Peyer's patch (tissue), 4 donors: ENCODE measurements around the gene PBRM1. TPM values are rescaled to one million over a fixed set of nuclear protein-coding genes. Genes with fewer than 3 reads are reported as not detected.

Experiments used
- DNase-seq, 3 donors: peaks; one replicate each; pipeline ENCODE4 v3.0.0-alpha.2; 2017 to 2019
- H3K27ac ChIP-seq, 4 donors: fragments of 200-600 bp; sonication (generic); one replicate each; pipeline ENCODE4 v1.5.1; 2016 to 2019
- H3K27me3 ChIP-seq, 2 donors: fragments of 200-600 bp; sonication (generic); one replicate each; pipeline ENCODE4 v1.5.1; 2019
- H3K36me3 ChIP-seq, 3 donors: fragments of 200-600 bp; sonication (generic); one replicate each; pipeline ENCODE4 v1.5.1; 2016 to 2019
- H3K4me1 ChIP-seq, 4 donors: fragments of 200-600 bp; sonication (generic); one replicate each; pipeline ENCODE4 v1.5.1; 2016 to 2019
- H3K4me3 ChIP-seq, 4 donors: fragments of 200-600 bp; sonication (generic); 1 replicate in 3 of 4; 2 replicates in 1 of 4; pipeline ENCODE4 v1.5.1; 2016 to 2019; ENCODE audit warnings: mild to moderate bottlenecking in 1 of 4
- H3K9me3 ChIP-seq, 4 donors: fragments of 200-600 bp; sonication (generic); one replicate each; pipeline ENCODE4 v1.5.1; 2016 to 2019; ENCODE audit warnings: mild to moderate bottlenecking in 1 of 4
- CTCF ChIP-seq, 6 experiments: fragments of 450-650 bp in 4 of 6; fragments of 200-600 bp in 2 of 6; sonication (generic) in 1 of 6; IDR thresholded peaks; one replicate each; pipeline ENCODE4 v1.5.1; 2017 to 2019; ENCODE audit warnings: antibody characterized with exemption in 6 of 6, mild to moderate bottlenecking in 3 of 6, moderate library complexity in 1 of 6
- POLR2A ChIP-seq, 2 donors: fragments of 450-650 bp; IDR thresholded peaks; one replicate each; pipeline ENCODE4 v1.5.1; 2017; ENCODE audit warnings: antibody characterized with exemption in 2 of 2, mild to moderate bottlenecking in 2 of 2, moderate library complexity in 2 of 2
- total RNA-seq, 4 donors: library from RNA; depleted of rRNA; stranded (reverse); fragments of >200 nt; gene quantifications; one replicate each; pipeline ENCODE4 v1.1.0, GENCODE V29; 2016

Gene PBRM1
- total RNA-seq, 4 donors from 2014 or later = 68.1 to 120 (median 82.1) TPM

GRCh38 chr3:52520141-52520667, 165.5 kb downstream of the PBRM1 start:
- Histone ChIP-seq H3K4me3 (no peak overlapping the region), H3K36me3 (no peaks in the 10 kb centered on the region), H3K9me3 (no peaks in the 10 kb centered on the region), H3K27ac (no peak overlapping the region), H3K4me1 (no peaks in the 10 kb centered on the region), H3K27me3 (no peaks in the 10 kb centered on the region)
- no peak for DNase-seq
- TF ChIP-seq CTCF (IDR thresholded peaks at IDR 0.05) (no peak), POLR2A (IDR thresholded peaks at IDR 0.05) (no peak)

GRCh38 chr3:52519445-52520140, 166.1 kb downstream of the PBRM1 start:
- Histone ChIP-seq H3K27ac (no peak overlapping the region), H3K4me1 (no peaks in the 10 kb centered on the region), H3K27me3 (no peaks in the 10 kb centered on the region), H3K4me3 (no peak overlapping the region), H3K9me3 (no peaks in the 10 kb centered on the region), H3K36me3 (no peaks in the 10 kb centered on the region)
- TF ChIP-seq CTCF (IDR thresholded peaks at IDR 0.05) (no peak), POLR2A (IDR thresholded peaks at IDR 0.05) (no peak)
- DNase-seq = no peak

GRCh38 chr3:52518723-52519444, 166.8 kb downstream of the PBRM1 start:
- Histone ChIP-seq H3K36me3 (no peaks in the 10 kb centered on the region), H3K4me1 (no peaks in the 10 kb centered on the region), H3K4me3 (peak overlapping the region in 2 of 4 donors; percentile 42 to 47), H3K27ac (no peak overlapping the region), H3K9me3 (no peaks in the 10 kb centered on the region), H3K27me3 (no peaks in the 10 kb centered on the region)
- TF ChIP-seq CTCF (IDR thresholded peaks at IDR 0.05) = no peak
- no peak for TF ChIP-seq POLR2A (IDR thresholded peaks at IDR 0.05)
- peak in 2 of 3 donors; percentile 67 to 72 for DNase-seq

- Histone ChIP-seq H3K4me3 (peak overlapping the region in 2 of 4 donors; percentile 42 to 47), H3K36me3 (no peaks in the 10 kb centered on the region), H3K9me3 (no peaks in the 10 kb centered on the region), H3K27me3 (no peaks in the 10 kb centered on the region), H3K27ac (no peak overlapping the region), H3K4me1 (no peaks in the 10 kb centered on the region)
- no peak for TF ChIP-seq POLR2A (IDR thresholded peaks at IDR 0.05)
- TF ChIP-seq CTCF (IDR thresholded peaks at IDR 0.05) = no peak
- no peak for DNase-seq
Measured at GRCh38 chr3:52517796-52518722, 167.7 kb downstream of the PBRM1 start.

- Histone ChIP-seq H3K9me3 (no peaks in the 10 kb centered on the region), H3K27me3 (no peaks in the 10 kb centered on the region), H3K4me1 (no peaks in the 10 kb centered on the region), H3K36me3 (no peaks in the 10 kb centered on the region), H3K4me3 (no peak overlapping the region), H3K27ac (no peak overlapping the region)
- TF ChIP-seq CTCF (IDR thresholded peaks at IDR 0.05) (no peak), POLR2A (IDR thresholded peaks at IDR 0.05) (no peak)
- DNase-seq = no peak
Measured at GRCh38 chr3:52516509-52517195, 169.1 kb downstream of the PBRM1 start.
